HPDE6-E6E7 (cell line): Measurements from ENCODE around the gene LPIN1.
A peak's percentile ranks its signal among the peaks of the same experiment; 100 is the strongest.
"Not testable (repeated sequence)": the region's sequence is repeated elsewhere in the genome, so short reads cannot be mapped to it uniquely, and the experiment has no call there.

ENCODE experiments used
- DNase-seq: peaks from one replicate; pipeline ENCODE4 v3.0.0; 2011; ENCODE audit warnings: missing footprints; ENCODE audit errors: extremely low spot score

Gene LPIN1

DNA sequence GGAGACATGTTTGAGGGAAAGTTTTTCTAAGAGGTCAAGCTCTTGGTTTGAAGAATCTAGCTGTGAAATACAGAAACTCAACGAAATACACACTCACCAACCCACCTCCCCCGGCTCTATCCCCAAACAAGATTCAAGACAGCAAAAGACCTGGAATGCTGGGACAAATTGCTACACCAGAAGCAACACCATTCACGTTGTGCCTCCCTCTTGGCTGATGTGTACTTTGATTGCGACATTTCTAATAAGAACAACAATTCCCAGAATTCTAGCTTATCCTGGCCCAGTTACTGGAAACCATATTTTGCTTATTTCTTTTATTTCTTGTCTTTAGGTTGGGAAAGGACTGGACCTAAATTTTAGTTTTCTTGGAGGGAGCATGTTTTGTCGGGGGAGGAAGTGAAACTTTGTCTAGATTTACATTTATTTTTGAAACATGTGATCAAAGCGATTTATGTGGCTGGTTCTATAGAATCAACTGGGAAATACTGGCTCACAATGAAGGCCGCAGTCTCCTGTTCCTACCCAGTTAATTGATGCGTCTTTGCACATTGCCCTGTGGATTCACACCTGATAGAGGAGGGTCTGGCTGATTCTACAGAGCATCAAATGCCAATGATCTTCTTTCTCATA is 29.6 kb upstream of the LPIN1 start:
- DNase-seq: no peak

DNA sequence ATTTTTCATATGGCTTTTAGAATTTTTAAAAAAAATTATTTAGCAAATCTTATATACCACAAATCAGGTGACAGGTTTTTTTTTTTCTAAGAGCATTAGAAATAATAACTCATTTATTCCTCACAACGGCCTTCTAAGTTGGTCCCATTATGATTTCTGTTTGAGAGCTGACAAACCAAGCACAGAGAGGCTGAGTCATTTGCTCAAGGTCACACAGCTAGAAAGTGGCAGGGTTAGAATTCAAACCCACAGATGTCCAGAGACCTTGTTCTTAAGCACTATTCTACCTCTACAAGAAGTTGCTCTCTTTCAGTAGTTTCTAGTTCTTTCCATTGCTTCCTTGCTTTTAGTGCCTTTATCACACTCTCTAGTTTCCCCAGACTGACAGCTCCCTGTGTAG is 28.8 kb upstream of the LPIN1 start:
- no peak for DNase-seq

DNA sequence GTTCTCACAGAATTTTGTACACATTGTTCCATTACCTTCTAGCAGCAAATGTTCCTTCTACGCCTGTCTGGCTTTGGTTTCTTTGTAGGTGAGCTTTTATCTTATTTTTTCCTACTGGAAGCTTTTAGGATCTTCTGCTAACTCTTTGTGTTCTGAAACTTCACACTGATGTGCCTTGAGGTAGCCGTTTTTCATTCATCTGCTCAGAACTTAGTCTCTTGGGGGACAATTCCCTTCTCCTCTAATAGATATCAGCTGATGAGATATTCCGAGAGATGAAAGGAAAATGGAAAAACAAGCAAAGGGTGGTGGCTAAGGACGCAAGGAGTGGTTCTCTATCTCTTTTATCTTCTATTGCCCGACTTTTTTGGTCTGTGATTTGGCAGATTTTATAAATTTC is 27.8 kb upstream of the LPIN1 start:
- no peak for DNase-seq

DNA sequence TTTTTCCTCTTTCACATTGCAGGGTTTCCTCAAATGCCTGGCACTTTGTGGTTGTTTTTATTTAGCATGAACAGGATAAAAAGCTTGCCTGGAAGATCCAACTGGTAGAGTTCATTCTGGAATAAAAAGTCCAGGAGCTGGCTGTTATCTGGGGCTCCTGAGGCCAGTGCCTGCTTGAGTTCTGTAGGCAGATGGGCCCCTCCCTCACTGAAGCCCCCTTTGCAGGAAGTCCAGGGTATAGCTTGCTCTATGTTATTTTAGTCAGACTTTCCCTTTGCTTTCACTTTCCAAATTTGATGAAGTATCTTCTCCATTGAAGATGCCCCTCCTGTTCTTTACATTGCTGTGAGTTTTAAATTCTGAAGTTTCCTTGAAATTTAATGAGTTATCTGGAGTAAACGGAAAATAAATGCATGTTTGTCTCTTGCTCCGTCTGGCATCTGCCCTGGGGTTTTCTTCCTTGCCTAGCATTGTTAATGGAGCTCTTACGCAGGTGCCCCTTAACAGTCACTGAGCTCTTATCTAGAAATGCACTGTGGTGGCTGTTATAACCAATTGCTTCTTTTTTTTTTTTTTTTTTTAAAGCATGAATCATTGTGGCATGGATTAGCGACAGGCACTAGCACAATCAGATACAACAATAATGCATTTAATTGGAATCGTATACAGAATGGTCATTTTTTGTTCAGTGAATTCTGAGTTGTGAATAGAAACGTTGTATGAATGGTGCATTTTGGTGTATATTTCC is 27.0 kb upstream of the LPIN1 start:
- no peak for DNase-seq

DNA sequence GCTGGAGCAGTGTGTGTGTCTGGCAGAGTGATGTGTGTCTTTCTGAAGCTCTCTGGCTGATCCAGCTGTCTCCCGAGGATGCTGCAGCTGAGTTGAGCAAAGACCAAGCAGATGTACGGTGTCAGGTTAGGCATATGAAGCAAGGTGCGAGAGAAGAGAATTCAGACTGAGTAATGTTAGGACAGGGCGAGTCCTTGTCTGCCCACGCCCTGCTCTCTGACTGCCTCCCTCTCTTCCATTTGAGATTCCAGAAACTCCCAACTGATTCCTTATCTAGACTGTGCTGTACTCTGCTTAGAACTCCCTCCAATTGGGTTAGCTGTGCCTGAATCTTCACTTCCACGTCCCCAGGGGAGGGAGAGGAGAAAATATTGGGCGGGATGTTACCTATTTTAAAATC is 25.7 kb upstream of the LPIN1 start:
- DNase-seq: no peak

DNA sequence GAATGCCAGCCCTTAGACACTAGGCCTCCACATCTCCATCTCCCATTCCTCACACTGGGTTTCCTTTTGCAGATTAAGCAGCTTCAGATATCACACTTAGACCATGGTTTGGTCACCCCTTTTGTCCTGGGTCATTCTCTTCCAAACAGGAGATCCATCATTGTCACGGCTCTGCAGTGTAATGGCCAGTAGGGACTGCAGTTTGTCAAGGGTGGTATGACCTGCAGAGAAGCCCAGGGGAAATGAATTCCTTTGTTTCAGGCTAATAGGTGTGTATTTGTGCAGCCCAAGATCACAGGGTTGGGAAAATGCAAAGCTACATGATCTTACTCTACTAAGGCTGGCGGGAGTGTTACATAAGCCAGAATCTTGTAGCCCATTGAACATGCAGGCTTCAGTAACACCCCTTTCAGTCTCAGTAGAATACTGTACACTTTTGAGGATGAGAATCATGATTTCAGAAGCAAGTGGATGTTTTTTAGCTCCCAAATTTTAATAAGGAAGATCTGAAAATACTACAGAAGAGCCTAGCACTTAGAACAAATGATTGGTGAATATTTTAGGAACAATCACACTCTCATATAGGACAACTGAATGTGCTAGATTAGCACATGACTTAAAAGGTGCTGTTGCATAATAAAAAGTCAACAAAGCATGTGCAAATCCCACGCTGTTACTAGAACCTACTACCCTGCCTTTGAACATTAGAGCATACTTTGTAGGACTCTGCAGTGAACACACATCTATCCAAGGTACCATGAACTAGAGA is 24.0 kb upstream of the LPIN1 start:
- DNase-seq: no peak

DNA sequence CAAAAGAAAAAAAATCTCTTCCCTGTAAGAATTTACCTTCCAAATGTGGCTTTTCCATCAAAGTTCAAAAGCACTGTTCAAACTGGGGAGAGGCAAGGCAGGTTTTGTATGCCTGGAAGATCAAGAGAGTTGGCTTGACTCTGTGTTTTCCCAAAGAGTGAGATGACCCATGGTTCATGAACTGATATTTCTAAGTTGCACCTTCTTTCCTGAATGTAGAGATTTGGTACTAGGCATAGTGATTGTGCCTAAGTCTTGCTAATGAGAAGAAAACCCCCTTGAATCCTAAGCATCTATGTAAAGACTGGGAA is 23.4 kb upstream of the LPIN1 start:
- no peak for DNase-seq

DNA sequence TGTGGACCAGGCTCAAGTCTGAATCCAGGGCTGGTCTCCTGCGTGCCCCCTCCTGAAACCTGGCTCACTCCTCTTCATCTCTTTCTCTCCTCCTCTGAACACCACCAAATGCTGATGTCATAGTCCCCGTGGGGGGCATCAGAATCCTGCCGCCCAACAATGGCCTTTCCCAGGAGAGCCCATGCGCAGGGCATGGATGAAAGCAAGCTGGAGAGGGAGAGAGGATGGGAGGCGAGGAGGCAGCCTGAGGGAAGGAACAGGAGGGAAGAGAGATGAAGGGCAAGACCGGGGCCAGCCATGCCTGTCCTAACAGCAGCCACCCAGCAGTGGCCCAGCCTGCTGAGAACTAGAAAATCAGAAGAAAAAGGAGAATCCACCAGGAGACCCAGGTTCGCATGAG is 22.3 kb upstream of the LPIN1 start:
- DNase-seq: no peak

DNA sequence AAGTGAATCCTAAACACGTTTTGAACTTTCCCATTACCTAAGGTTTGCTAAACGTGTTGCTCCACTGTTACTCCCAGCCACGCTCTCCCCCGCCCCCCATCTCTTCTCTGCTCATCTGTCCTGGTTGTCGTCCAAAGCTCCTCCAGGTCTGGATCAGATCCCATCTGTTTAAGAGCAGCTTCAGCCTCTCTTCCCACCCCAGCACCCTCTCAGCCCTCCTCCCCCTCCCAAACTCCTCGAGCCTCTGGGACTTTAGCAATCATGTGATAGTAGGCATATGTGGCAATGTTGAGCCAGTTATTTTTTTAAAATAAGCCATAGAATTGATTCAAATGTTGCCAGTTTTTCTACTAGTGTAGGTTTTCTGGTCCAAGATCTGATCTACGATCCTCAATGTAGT is 20.0 kb upstream of the LPIN1 start:
- DNase-seq: no peak

DNA sequence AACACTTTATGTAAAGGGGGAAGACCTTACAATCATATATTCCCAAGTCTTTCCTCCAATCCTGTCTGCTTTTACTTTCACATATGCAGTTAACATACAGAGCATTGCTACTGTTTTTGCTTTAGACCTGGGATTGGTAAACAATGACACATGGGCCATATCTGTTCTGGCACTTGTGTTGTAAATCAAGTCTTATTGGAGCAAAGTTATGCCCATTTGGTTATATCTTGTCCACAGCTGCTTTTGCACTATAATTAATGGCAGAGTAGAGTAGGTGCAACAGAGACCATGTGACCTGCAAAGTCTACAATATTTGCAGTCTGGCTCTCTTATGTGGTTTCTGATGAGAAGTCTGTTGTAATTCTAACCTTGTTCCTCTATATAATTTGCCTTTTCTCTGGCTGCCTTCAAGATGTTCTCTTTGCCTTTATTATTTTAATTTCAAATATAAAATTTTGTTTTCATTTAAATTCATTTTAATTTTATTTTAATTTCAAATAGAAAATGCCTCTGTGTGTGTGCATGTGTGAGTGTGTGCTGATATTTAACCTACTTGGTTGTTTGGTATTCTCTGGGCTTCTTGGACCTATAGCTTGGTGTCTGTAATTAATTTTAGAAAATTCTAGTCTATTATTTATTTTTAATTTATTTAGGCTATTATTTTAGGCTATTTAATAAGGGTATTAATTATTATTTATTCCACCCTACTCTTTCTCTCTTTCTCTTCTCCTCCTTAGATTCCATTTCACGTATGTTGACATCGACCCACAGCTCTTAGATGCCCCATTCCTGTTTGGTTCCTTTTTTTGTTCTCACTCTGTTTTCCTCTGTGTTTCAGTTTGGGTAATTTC is 16.8 kb upstream of the LPIN1 start:
- DNase-seq: no peak

DNA sequence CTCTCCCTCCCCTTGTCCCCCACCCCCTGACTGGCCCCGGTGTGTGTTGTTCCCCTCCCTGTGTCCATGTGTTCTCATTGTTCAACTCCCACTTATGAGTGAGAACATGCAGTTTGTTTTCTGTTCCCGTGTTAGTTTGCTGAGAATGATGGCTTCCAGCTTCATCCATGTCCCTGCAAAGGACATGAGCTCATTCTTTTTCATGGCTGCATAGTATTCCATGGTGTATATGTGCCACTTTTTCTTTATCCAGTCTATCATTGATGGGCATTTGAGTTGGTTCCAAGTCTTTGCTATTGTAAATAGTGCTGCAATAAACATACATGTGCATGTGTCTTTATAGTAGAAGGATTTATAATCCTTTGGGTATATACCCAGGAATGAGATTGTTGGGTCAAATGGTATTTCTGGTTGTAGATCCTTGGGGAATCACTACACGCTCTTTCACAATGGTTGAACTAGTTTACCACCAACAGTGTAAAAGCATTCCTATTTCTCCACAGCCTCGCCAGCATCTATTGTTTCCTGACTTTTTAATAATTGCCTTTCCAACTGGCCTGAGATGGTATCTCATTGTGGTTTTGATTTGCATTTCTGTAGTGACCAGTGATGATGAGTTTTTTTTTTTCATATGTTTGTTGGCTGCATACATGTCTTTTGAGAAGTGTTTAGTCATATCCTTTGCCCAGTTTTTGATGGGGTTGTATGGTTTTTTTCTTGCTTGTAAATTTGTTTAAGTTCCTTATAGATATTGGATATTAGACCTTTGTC is 15.0 kb upstream of the LPIN1 start:
- DNase-seq: not testable (repeated sequence)

DNA sequence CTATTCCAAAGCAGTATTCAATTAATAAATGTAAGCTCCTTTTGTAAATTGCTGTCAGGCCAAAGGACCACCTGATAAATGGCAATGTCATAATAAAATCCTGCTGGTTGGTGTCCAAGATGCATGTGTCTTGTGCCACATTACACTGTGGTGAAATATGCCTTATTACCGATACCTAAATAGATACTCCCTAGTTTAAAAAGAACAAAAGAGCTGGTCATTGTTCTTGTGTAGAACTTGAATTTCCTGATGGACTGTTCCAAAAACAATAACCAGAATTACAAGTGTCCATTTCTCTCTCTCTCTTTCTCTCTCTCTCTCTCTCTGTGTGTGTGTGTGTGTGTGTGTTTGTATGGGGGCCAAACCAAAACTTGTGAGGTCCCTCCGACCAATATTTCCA is 13.8 kb upstream of the LPIN1 start:
- DNase-seq: no peak

DNA sequence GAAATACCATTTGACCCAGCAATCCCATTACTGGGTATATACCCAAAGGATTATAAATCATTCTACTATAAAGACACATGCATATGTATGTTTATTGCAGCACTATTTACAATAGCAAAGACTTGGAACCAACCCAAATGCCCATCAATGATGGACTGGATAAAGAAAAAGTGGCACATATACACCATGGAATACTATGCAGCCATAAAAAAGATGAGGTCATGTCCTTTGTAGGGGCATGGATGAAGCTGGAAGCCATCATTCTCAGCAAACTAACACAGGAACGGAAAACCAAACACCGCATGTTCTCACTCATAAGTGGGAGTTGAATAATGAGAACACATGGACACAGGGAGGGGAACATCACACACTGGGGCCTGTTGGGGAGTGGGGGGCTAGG is 8.6 kb upstream of the LPIN1 start:
- DNase-seq: not testable (repeated sequence)

DNA sequence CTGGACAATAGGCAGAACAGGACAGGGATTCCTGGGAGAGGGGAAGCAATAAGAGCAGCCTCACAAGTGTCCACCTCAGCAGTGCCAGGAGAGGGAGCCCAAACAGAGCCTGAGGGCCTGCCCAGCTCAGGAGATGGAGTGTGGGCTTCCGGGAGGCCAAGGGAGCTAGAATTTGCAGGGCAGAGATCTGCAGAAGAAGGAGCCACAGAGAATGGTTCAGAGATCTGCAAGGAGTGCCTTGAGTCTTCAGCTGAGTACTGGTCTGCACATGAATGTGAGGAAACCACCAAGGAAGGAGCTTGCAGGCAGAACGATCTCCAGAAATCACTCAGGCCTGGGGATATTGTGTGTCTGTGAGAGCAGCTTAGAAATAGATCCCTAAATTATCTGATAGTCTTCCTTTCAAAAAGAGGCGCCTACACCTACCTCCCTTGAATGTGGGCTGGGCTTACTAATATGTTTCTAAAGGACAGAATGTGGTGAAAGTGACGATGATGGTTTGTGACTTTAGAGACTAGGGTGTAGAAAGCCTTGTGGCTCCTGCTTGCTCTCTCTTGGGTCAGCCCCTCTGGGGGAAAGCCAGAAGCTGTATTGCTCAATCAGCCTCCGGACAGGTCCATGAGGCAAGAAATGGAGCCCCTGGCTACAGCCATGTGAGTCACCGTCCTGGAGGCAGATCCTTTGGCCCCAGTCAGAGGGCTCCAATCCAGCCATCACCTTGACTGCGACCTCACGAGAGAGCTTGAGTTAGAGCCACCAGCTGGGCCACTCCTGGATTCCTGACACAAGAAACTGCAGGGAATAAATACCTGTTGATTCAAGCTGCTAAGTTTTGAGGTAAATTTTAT is 7.6 kb upstream of the LPIN1 start:
- DNase-seq: no peak

DNA sequence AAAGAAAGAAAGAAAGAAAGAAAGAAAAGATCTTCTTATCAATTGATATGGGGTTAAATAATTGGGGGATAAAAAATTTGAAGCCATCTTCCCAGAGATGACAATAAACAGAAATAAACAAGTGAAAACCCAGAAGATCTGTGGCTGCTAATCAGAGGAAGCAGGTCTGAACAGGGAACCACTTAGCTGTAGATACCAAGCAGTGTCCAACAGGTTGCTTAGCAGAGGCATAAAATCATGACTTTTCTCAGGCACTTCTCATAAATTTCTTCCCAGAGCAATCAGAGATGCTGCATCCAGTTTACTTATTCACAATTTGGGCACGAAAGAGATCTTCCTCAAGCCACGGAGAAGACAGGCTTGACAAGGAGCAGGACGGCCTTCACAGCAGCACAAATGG is 5.7 kb upstream of the LPIN1 start:
- DNase-seq: no peak

DNA sequence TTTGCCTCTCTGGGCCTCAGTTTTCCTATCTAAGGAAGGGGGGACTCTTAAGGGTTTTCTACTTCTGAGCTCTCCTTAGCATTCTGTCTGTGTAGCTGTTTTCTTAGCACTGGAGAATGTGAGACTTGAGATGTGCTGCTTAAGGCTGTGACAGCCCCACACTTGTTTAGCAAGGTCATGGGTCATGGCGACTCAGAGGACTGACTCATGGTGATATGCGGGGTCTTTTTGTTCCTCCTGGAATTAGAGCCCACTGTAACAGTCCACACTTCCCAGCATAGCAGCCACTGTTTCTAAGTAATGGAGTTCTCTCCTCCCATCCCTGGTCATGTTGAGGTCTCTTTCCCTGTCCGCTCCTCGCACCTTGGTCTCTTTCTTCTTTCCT is 4.1 kb upstream of the LPIN1 start:
- DNase-seq: no peak

DNA sequence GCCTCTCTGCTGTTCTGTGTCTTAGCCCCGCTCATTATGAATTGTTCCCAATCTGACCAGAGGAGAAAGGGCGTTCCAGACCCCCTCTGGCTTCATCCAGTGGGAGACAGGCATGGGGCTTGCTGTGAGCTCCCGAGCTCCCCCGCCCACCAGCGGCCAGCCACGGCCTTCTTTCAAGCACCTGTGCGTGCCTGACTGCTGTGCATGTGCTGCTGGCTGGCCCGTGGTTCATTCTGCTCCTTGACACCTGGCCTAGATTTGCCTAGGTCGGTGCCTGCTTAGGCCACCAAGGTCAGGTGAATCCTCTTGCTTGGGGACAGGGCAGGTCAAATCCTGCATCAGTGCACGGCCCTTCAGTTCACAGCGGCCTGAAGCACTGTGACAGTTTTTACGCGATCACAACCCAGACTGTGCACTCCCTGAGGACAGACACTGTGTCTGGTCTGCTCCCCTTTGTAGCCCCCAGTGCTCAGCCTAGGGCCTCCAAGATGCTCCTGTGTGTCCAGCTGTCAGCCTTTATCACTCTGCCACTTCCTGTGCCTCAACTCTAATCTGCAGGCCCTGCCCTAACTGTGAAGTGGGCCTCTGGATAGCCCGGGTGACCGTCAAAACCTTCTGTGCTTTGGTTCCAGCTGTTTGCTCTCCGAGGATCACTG is 3.6 kb upstream of the LPIN1 start:
- DNase-seq: no peak

DNA sequence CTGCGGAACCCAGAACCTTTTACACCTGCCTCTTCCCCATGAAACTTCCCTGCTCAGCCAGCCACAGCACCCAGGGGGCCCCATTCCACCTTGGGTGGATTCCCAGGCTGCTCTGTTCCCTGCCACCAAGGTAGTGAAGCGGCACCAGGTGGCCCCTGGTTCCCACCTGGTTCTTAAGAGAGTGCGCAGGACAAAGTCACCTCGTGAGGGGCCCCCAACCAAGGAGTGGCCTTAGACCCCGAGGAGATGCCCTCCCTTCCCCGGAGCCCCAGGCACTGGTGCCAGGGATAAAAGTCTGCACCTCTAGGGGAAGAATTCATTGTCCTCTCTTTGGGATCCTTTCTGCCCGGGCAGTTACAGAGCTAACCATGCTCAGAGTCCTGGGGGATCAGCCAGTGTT is 3.1 kb upstream of the LPIN1 start:
- DNase-seq: no peak

DNA sequence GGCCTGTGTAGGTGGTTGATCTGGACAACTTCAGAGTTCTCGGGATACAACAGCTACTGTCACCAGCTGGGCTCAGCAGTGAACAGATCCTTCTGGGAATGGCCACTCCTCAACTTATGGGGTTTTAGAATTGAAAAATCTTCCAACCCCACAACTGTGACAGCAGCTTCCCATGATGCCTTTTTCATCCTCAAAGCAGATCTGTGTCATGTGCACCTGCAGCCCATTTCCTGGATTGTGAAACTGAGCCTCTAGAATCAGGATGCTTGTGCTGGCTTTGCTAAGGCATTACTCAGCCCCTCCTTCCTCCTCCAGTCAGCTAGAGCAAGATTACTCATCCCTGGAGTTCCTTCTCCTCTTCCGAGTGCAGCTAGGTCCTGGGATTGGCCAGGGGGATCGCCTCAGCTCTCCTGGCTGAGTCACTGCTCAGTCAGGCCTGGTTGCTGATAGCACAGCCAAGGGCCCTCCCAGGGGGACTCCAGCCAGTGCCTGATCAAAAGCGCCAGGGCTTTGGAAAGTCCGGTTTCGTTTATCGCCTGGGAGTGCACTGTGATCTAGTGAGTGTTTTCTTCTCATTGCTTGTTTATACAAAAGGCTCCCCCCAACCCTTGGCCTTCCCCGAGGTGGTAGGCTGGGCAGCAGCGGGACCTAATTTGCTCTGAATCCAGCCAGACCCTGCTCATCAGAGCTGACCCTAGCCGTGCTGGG is 2.4 kb upstream of the LPIN1 start:
- DNase-seq: peak; percentile 100
